OCI-LY1 (cell line): ENCODE data around the gene TPH2.

Experiments used
- H2AFZ ChIP-seq: fragments of 200-600 bp; sonication (generic), shearing (Covaris generic); 2 replicates; pipeline ENCODE4 v1.6.0; 2014; ENCODE audit warnings: antibody characterized with exemption, mild to moderate bottlenecking, low read length
- H3F3A ChIP-seq: fragments of 200-600 bp; sonication (generic), shearing (Covaris generic); 2 replicates; pipeline ENCODE4 v1.6.0; 2014; ENCODE audit warnings: mild to moderate bottlenecking, antibody characterized with exemption, low read length, moderate library complexity; ENCODE audit not compliant: insufficient read depth
- H3K27ac ChIP-seq: fragments of 200-600 bp; sonication (generic); 2 replicates; pipeline ENCODE4 v1.5.1; 2014; ENCODE audit warnings: low read length, mixed run types, mild to moderate bottlenecking, low read depth; ENCODE audit not compliant: poor library complexity, severe bottlenecking
- H3K27me3 ChIP-seq: fragments of 200-600 bp; sonication (generic); 2 replicates; pipeline ENCODE4 v1.6.0; 2014; ENCODE audit warnings: antibody characterized with exemption, mild to moderate bottlenecking, low read length, moderate library complexity; ENCODE audit not compliant: insufficient read depth
- H3K36me3 ChIP-seq: fragments of 200-600 bp; sonication (generic); 2 replicates; pipeline ENCODE4 v1.6.1; 2014; ENCODE audit warnings: mild to moderate bottlenecking, antibody characterized with exemption, low read length, moderate library complexity, mixed read lengths; ENCODE audit not compliant: insufficient read depth
- H3K4me1 ChIP-seq: fragments of 200-600 bp; sonication (generic); 2 replicates; pipeline ENCODE4 v1.5.1; 2014; ENCODE audit warnings: mild to moderate bottlenecking, low read length, moderate library complexity; ENCODE audit not compliant: insufficient read depth, severe bottlenecking
- H3K4me2 ChIP-seq: fragments of 200-600 bp; sonication (generic), shearing (Covaris generic); 2 replicates; pipeline ENCODE4 v1.6.1; 2014; ENCODE audit warnings: low read length
- H3K4me3 ChIP-seq: fragments of 200-600 bp; sonication (generic); 2 replicates; pipeline ENCODE4 v1.5.1; 2014; ENCODE audit warnings: low read length, low read depth, mild to moderate bottlenecking, mixed read lengths; ENCODE audit not compliant: poor library complexity, severe bottlenecking
- H3K79me2 ChIP-seq: fragments of 200-600 bp; shearing (Covaris generic); 2 replicates; pipeline ENCODE4 v1.6.1; 2016; ENCODE audit warnings: mixed run types, low read length, mixed read lengths; ENCODE audit not compliant: insufficient read depth
- H3K9ac ChIP-seq: fragments of 200-600 bp; sonication (generic), shearing (Covaris generic); 2 replicates; pipeline ENCODE4 v1.6.1; 2014; ENCODE audit warnings: mild to moderate bottlenecking, low read length, mixed read lengths
- H3K9me2 ChIP-seq: fragments of 200-600 bp; sonication (generic), shearing (Covaris generic); 2 replicates; pipeline ENCODE4 v1.6.1; 2014; ENCODE audit warnings: low read depth, mild to moderate bottlenecking, low read length, mixed read lengths
- H3K9me3 ChIP-seq: fragments of 200-600 bp; shearing (Covaris generic); 2 replicates; pipeline ENCODE4 v1.6.1; 2014; ENCODE audit warnings: low read length, mixed read lengths
- H4K20me1 ChIP-seq: fragments of 200-600 bp; sonication (generic), shearing (Covaris generic); 2 replicates; pipeline ENCODE4 v1.6.0; 2016; ENCODE audit warnings: mild to moderate bottlenecking, low read length; ENCODE audit not compliant: insufficient read depth
- CTCF ChIP-seq: fragments of 200-600 bp; sonication (generic), shearing (Covaris generic); IDR thresholded peaks from 2 replicates; pipeline ENCODE4 v1.5.1; 2017; ENCODE audit warnings: mild to moderate bottlenecking, antibody characterized with exemption, low read length, moderate library complexity, mixed read lengths
- EZH2 ChIP-seq: fragments of 200-600 bp; sonication (generic), shearing (Covaris generic); IDR thresholded peaks from 2 replicates; pipeline ENCODE4 v1.8.0; 2017; ENCODE audit warnings: borderline replicate concordance, mixed run types, mild to moderate bottlenecking, antibody characterized with exemption, low read length, moderate library complexity, mixed read lengths

The TPH2 gene

GRCh38 chr12:71954083-71954778 lies 15.6 kb downstream of the TPH2 start:
- H3K4me1 ChIP-seq: no peaks in the 10 kb centered on the region
- H3K4me2 ChIP-seq: no peak overlapping the region
- TF ChIP-seq CTCF: no peak
- TF ChIP-seq EZH2: no peak
- no peaks in the 10 kb centered on the region for H3K9me2 ChIP-seq
- H2AFZ ChIP-seq: no peak overlapping the region
- H3K27ac ChIP-seq: no peak overlapping the region
- no peaks in the 10 kb centered on the region for H4K20me1 ChIP-seq
- no peaks in the 10 kb centered on the region for H3K9me3 ChIP-seq
- H3K36me3 ChIP-seq: no peaks in the 10 kb centered on the region
- H3K9ac ChIP-seq: no peak overlapping the region
- H3K4me3 ChIP-seq: no peak overlapping the region
- no peaks in the 10 kb centered on the region for H3K27me3 ChIP-seq
- no peaks in the 10 kb centered on the region for H3F3A ChIP-seq
- no peaks in the 10 kb centered on the region for H3K79me2 ChIP-seq

GRCh38 chr12:71954861-71955260 lies 16.2 kb downstream of the TPH2 start:
- no peaks in the 10 kb centered on the region for H3K27me3 ChIP-seq
- no peaks in the 10 kb centered on the region for H3K9me3 ChIP-seq
- no peaks in the 10 kb centered on the region for H3K9me2 ChIP-seq
- no peaks in the 10 kb centered on the region for H3F3A ChIP-seq
- no peaks in the 10 kb centered on the region for H3K4me1 ChIP-seq
- H3K79me2 ChIP-seq: no peaks in the 10 kb centered on the region
- no peak for TF ChIP-seq CTCF
- TF ChIP-seq EZH2: no peak
- H3K36me3 ChIP-seq: no peaks in the 10 kb centered on the region
- no peak overlapping the region for H3K4me2 ChIP-seq
- no peak overlapping the region for H3K4me3 ChIP-seq
- no peaks in the 10 kb centered on the region for H4K20me1 ChIP-seq
- no peak overlapping the region for H3K27ac ChIP-seq
- H3K9ac ChIP-seq: no peak overlapping the region
- no peak overlapping the region for H2AFZ ChIP-seq

- Histone ChIP-seq H3K27ac (no peak overlapping the region), H4K20me1 (no peaks in the 10 kb centered on the region), H3K9me2 (no peaks in the 10 kb centered on the region), H3K9me3 (no peaks in the 10 kb centered on the region), H3K79me2 (no peaks in the 10 kb centered on the region), H3K4me3 (no peak overlapping the region), H2AFZ (no peak overlapping the region), H3F3A (no peaks in the 10 kb centered on the region), H3K27me3 (no peaks in the 10 kb centered on the region), H3K9ac (no peak overlapping the region), H3K4me2 (no peak overlapping the region), H3K36me3 (no peaks in the 10 kb centered on the region), H3K4me1 (no peaks in the 10 kb centered on the region)
- TF ChIP-seq CTCF (no peak), EZH2 (no peak)
Observed at GRCh38 chr12:71955970-71956369, 17.3 kb downstream of the TPH2 start.
